Measurements from ENCODE around the gene DYNLL2.
"Not testable (repeated sequence)": the region's sequence is repeated elsewhere in the genome, so short reads cannot be mapped to it uniquely, and the experiment has no call there.

The DYNLL2 gene

DNA sequence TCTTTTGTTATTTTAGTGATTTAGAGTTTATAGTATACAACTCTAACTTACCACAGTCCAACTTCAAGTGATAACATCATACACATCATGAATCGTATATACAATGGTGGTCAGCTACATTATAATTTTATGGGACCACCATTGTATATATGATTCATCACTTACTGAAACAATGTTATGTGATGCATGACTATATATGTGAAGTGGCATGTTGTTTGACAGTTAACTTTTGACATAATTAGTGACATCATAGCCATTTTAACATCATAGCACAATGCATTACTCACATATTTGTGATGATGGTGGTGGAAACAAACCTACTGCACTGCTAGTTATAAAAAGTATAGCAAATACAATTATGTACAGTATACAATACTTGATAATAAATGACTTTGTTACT, 21.9 kb downstream of the DYNLL2 start:
- no peak overlapping the region for H3K27ac Mint-ChIP-seq
- no peak overlapping the region for H3K4me3 Mint-ChIP-seq
- no peaks in the 10 kb centered on the region for H3K9me3 Mint-ChIP-seq
- peaks cover 0 to 6% of the 10 kb centered on the region in 2 donors for H3K27me3 Mint-ChIP-seq
- DNase-seq (no peak), ATAC-seq (replicated peaks) (no peak)
- H3K4me1 Mint-ChIP-seq = no peaks in the 10 kb centered on the region
- H3K36me3 Mint-ChIP-seq = no peaks in the 10 kb centered on the region

- Mint-ChIP-seq H3K9me3 (no peaks in the 10 kb centered on the region), H3K4me1 (no peaks in the 10 kb centered on the region), H3K36me3 (no peaks in the 10 kb centered on the region), H3K4me3 (no peak overlapping the region), H3K27me3 (peaks cover 8 to 11% of the 10 kb centered on the region in 2 donors), H3K27ac (no peak overlapping the region)
- ATAC-seq (replicated peaks) (no peak), DNase-seq (no peak)
Measured at GRCh38 chr17:58107306-58107705, 24.1 kb downstream of the DYNLL2 start.

GRCh38 chr17:58109197-58109596, 26.0 kb downstream of the DYNLL2 start:
- Mint-ChIP-seq H3K36me3 (no peaks in the 10 kb centered on the region), H3K27me3 (peaks cover 11% of the 10 kb centered on the region in 2 donors), H3K27ac (no peak overlapping the region), H3K4me3 (no peak overlapping the region), H3K9me3 (no peaks in the 10 kb centered on the region), H3K4me1 (no peaks in the 10 kb centered on the region)
- no peak for ATAC-seq (replicated peaks)
- DNase-seq = no peak

- no peaks in the 10 kb centered on the region for H3K4me1 Mint-ChIP-seq
Measured at GRCh38 chr17:58110012-58110411, 26.8 kb downstream of the DYNLL2 start.

DNA sequence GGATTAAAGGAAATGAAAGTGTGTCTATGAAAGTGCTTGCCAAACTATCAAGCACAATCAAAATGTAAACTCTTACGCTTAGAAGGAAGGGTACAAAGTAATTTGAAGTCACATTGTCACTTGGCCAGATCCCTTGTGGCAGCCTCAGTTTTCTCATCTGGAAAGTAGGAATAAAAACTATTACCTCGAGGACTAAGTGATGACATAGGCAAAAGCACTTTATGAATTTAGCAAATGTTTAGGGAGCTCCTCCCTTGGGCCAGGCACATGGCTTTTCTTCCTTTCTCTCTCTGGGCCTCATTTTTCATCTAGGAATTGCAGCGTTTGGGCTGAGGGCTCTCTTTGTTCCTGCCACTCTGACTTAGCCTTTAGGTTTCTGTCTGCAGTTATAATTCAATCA, 28.5 kb downstream of the DYNLL2 start:
- no peak for ATAC-seq (replicated peaks)
- H3K27ac Mint-ChIP-seq = no peak overlapping the region

More at GRCh38 chr17:58110012-58110411, 26.8 kb downstream of the DYNLL2 start:
- Mint-ChIP-seq H3K4me3 (no peak overlapping the region), H3K27ac (no peak overlapping the region), H3K36me3 (no peaks in the 10 kb centered on the region), H3K9me3 (no peaks in the 10 kb centered on the region), H3K27me3 (peaks cover 11 to 17% of the 10 kb centered on the region in 2 donors)
- DNase-seq (no peak), ATAC-seq (replicated peaks) (no peak)

DNA sequence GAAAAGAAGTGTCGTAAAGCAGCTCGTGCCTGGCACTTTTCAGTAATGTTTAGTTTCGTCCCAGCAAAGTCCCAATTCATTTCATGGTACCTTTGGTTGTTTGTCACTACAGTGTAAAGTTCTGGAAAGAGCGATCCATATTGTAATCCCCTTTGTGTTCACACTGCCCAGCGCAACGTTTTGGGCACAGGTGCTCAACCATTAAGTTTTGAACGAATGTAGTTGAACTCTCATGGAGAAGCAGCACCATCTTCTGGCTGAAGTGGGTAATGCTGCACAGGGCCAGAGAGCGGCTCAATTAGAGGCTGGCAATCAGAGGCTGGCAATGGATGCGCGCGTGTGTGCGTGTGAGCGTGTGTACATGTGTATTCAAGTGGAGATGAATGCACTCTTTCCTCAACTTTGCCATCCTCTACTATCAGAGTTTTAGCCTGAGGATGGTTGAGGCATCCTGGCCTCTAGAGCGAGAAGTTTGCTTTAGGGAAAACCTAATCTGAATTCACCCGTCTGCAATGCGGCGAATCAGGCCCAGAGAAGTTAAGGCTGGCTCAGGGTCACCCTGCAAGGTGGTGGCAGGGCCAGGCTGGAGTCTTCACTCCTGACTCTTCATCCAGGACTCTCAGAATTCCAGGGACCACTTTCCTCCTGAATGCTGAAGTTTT, 29.9 kb downstream of the DYNLL2 start:
- ATAC-seq (replicated peaks) = peak; percentile 89 to 95
- no peaks in the 10 kb centered on the region for H3K4me1 Mint-ChIP-seq
- H3K27ac Mint-ChIP-seq = no peak overlapping the region
- peaks cover 25 to 43% of the 10 kb centered on the region in 2 donors for H3K27me3 Mint-ChIP-seq
- no peak overlapping the region for H3K4me3 Mint-ChIP-seq
- DNase-seq = peak; percentile 70
- no peaks in the 10 kb centered on the region for H3K36me3 Mint-ChIP-seq
- no peaks in the 10 kb centered on the region for H3K9me3 Mint-ChIP-seq

More for the DNA sequence above, 28.5 kb downstream of the DYNLL2 start:
- Mint-ChIP-seq H3K4me3 (no peak overlapping the region), H3K27me3 (peaks cover 25 to 32% of the 10 kb centered on the region in 2 donors), H3K36me3 (no peaks in the 10 kb centered on the region), H3K4me1 (no peaks in the 10 kb centered on the region), H3K9me3 (no peaks in the 10 kb centered on the region)
- no peak for DNase-seq

- DNase-seq (no peak), ATAC-seq (replicated peaks) (no peak)
- H3K27ac Mint-ChIP-seq = no peak overlapping the region
- H3K4me3 Mint-ChIP-seq = no peak overlapping the region
- no peaks in the 10 kb centered on the region for H3K36me3 Mint-ChIP-seq
- peaks cover 28 to 47% of the 10 kb centered on the region in 2 donors for H3K27me3 Mint-ChIP-seq
- no peaks in the 10 kb centered on the region for H3K9me3 Mint-ChIP-seq
- H3K4me1 Mint-ChIP-seq = no peaks in the 10 kb centered on the region
Measured at GRCh38 chr17:58113947-58114346, 30.7 kb downstream of the DYNLL2 start.

DNA sequence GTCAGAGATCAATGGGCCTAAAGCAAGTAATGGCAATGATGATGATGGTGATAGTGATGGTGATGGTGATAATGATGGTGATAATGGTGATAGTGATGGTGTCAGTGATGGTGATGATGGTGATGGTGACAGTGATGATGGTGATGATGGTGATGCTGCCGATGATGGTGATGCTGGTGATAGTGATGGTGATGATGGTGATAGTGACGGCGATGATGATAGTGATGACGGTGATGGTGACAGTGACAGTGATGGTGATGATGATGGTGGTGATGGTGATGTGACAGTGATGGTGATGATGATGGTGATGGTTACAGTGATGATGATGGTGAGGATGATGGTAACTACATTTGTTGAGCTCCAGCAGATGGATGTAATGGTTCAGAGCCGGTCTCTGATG, 34.2 kb downstream of the DYNLL2 start:
- no peaks in the 10 kb centered on the region for H3K4me1 Mint-ChIP-seq
- no peaks in the 10 kb centered on the region for H3K9me3 Mint-ChIP-seq
- no peak overlapping the region for H3K4me3 Mint-ChIP-seq
- DNase-seq (no peak), ATAC-seq (replicated peaks) (no peak)
- no peaks in the 10 kb centered on the region for H3K36me3 Mint-ChIP-seq
- no peak overlapping the region for H3K27ac Mint-ChIP-seq
- H3K27me3 Mint-ChIP-seq = peaks cover 31 to 49% of the 10 kb centered on the region in 2 donors

DNA sequence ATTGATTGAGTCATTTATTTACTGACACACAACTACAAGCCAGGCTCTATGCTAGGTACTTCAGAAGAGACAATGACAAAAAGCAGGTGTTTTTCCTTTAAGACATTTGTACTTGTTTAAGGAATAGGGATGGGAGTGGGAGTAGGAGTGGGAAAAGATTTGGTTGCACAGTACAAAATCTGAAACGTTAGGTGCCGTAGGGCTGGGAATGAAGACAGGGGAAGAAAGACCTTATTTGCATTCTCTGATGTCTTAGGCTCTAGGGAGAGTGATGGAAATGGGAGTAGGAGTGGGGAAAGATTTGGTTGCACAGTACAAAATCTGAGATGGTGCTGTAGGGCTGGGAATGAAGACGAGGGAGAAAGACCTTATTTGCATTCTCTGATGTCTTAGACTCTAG, 36.3 kb downstream of the DYNLL2 start:
- Mint-ChIP-seq H3K4me3 (no peak overlapping the region), H3K9me3 (no peaks in the 10 kb centered on the region), H3K36me3 (no peaks in the 10 kb centered on the region), H3K27ac (no peak overlapping the region), H3K4me1 (no peaks in the 10 kb centered on the region), H3K27me3 (peaks cover 36 to 43% of the 10 kb centered on the region in 2 donors)
- no peak for ATAC-seq (replicated peaks)
- no peak for DNase-seq

GRCh38 chr17:58120195-58120822, 37.1 kb downstream of the DYNLL2 start:
- DNase-seq (no peak), ATAC-seq (replicated peaks) (no peak)
- Mint-ChIP-seq H3K9me3 (no peaks in the 10 kb centered on the region), H3K4me3 (no peak overlapping the region), H3K27ac (no peak overlapping the region), H3K4me1 (no peaks in the 10 kb centered on the region), H3K27me3 (peaks cover 33 to 39% of the 10 kb centered on the region in 2 donors), H3K36me3 (no peaks in the 10 kb centered on the region)

GRCh38 chr17:58121925-58122324, 38.7 kb downstream of the DYNLL2 start:
- H3K9me3 Mint-ChIP-seq = no peaks in the 10 kb centered on the region
- H3K36me3 Mint-ChIP-seq = no peaks in the 10 kb centered on the region
- H3K27me3 Mint-ChIP-seq = peaks cover 33 to 37% of the 10 kb centered on the region in 2 donors
- ATAC-seq (replicated peaks) (no peak), DNase-seq (no peak)
- no peak overlapping the region for H3K27ac Mint-ChIP-seq
- H3K4me3 Mint-ChIP-seq = no peak overlapping the region
- no peaks in the 10 kb centered on the region for H3K4me1 Mint-ChIP-seq

GRCh38 chr17:58127846-58128245, 44.6 kb downstream of the DYNLL2 start:
- Mint-ChIP-seq H3K9me3 (no peaks in the 10 kb centered on the region), H3K4me1 (no peaks in the 10 kb centered on the region), H3K4me3 (no peak overlapping the region), H3K36me3 (no peaks in the 10 kb centered on the region), H3K27ac (no peak overlapping the region), H3K27me3 (peaks cover 33 to 49% of the 10 kb centered on the region in 2 donors)
- ATAC-seq (replicated peaks) (no peak), DNase-seq (no peak)

DNA sequence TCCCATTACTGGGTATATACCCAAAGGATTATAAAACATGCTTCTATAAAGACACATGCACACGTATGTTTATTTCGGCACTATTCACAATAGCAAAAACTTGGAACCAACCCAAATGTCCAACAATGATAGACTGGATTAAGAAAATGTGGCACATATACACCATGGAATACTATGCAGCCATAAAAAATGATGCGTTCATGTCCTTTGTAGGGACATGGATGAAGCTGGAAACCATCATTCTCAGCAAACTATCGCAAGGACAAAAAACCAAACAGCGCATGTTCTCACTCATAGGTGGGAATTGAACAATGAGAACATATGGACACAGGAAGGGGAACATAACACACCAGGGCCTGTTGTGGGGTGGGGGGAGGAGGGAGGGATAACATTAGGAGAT, 49.5 kb downstream of the DYNLL2 start:
- not testable (repeated sequence) for ATAC-seq (replicated peaks); H3K4me3 Mint-ChIP-seq; H3K27ac Mint-ChIP-seq; H3K4me1 Mint-ChIP-seq; DNase-seq; H3K36me3 Mint-ChIP-seq
- Mint-ChIP-seq H3K9me3 (peaks cover 6 to 13% of the 10 kb centered on the region in 2 donors), H3K27me3 (peaks cover 51 to 76% of the 10 kb centered on the region in 2 donors)

DNA sequence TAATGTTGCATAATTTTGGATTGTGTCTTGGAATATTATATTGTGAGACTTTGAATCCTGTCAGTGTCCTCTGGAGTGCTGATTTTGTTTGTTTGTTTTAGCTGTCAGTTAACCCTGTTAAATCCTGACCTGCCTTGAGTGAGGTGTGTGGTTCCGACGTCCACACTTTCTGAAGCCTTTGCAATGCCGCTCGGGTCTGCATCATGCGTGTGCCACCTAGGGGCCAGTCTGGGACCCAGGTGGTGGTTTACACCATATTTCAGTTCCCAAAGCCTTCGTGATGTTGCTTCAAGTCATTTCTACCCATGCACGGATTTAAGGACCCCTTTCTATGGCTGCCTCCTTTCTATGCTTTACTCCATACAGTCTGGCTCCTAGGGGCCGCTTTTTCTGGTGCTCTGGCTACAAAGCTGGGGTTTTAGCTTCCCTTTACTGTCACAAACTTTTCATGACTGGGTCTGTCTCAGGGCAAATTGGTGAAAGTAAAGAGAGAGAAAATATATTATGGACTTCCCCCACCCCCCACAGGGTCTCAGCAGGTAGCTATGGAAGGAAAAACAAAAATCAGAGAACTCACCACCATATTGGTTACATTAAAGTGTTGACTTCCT, 53.6 kb downstream of the DYNLL2 start:
- H3K27ac Mint-ChIP-seq = no peak overlapping the region
- peaks cover 2 to 6% of the 10 kb centered on the region in 2 donors for H3K4me1 Mint-ChIP-seq
- H3K9me3 Mint-ChIP-seq = peaks cover 6 to 13% of the 10 kb centered on the region in 2 donors
- peaks cover 48 to 76% of the 10 kb centered on the region in 2 donors for H3K27me3 Mint-ChIP-seq
- ATAC-seq (replicated peaks) = no peak
- H3K36me3 Mint-ChIP-seq = no peaks in the 10 kb centered on the region
- H3K4me3 Mint-ChIP-seq = no peak overlapping the region
- no peak for DNase-seq

DNA sequence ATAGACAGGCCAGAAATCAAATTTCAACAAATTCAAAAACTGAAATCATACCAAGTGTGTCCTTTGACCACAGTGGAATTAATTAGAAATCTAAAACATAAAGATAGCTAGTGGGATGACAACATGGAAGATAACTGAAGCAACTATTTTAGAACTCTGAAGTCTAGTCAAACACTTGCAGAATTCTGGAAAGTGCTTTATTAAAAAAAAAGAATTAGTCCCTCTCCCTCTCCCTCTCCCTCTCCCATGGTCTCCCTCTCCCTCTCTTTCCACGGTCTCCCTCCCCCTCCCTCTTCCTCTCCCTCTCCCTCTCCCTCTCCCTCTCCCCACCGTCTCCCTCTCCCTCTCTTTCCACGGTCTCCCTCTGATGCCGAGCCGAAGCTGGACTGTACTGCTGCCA, 58.3 kb downstream of the DYNLL2 start:
- Mint-ChIP-seq H3K4me1 (no peaks in the 10 kb centered on the region), H3K27ac (no peak overlapping the region), H3K27me3 (peaks cover 40 to 69% of the 10 kb centered on the region in 2 donors), H3K9me3 (peaks cover 25 to 26% of the 10 kb centered on the region in 2 donors), H3K4me3 (no peak overlapping the region), H3K36me3 (peaks cover 6 to 9% of the 10 kb centered on the region in 2 donors)
- DNase-seq (no peak), ATAC-seq (replicated peaks) (no peak)
